ENCODE measurements around the gene RASGRF2. TPM values are rescaled to one million over a fixed set of nuclear protein-coding genes. Genes with fewer than 3 reads are reported as not detected.
"Not testable (repeated sequence)": the region's sequence is repeated elsewhere in the genome, so short reads cannot be mapped to it uniquely, and the experiment has no call there.

The RASGRF2 gene
- total and polyA plus RNA-seq, 2 of the 13 experiments (the other 11 are each of a cell fraction or from before 2014, with no cell fraction given): 23.6 to 29.0 TPM

- TF ChIP-seq YEATS2 (CRISPR knock-in tag; IDR thresholded peaks at IDR 0.05; ENCODE audit: borderline replicate concordance): no peak
- TF ChIP-seq, protein P1, sequence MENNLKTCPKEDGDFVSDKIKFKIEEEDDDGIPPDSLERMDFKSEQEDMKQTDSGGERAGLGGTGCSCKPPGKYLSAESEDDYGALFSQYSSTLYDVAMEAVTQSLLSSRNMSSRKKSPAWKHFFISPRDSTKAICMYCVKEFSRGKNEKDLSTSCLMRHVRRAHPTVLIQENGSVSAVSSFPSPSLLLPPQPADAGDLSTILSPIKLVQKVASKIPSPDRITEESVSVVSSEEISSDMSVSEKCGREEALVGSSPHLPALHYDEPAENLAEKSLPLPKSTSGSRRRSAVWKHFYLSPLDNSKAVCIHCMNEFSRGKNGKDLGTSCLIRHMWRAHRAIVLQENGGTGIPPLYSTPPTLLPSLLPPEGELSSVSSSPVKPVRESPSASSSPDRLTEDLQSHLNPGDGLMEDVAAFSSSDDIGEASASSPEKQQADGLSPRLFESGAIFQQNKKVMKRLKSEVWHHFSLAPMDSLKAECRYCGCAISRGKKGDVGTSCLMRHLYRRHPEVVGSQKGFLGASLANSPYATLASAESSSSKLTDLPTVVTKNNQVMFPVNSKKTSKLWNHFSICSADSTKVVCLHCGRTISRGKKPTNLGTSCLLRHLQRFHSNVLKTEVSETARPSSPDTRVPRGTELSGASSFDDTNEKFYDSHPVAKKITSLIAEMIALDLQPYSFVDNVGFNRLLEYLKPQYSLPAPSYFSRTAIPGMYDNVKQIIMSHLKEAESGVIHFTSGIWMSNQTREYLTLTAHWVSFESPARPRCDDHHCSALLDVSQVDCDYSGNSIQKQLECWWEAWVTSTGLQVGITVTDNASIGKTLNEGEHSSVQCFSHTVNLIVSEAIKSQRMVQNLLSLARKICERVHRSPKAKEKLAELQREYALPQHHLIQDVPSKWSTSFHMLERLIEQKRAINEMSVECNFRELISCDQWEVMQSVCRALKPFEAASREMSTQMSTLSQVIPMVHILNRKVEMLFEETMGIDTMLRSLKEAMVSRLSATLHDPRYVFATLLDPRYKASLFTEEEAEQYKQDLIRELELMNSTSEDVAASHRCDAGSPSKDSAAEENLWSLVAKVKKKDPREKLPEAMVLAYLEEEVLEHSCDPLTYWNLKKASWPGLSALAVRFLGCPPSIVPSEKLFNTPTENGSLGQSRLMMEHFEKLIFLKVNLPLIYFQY (CRISPR knock-in tag; IDR thresholded peaks at IDR 0.05; ENCODE audit: borderline replicate concordance): no peak
These were observed 296.6 kb downstream of the RASGRF2 start (continued) for GRCh38 chr5:81256766-81257165.

DNA sequence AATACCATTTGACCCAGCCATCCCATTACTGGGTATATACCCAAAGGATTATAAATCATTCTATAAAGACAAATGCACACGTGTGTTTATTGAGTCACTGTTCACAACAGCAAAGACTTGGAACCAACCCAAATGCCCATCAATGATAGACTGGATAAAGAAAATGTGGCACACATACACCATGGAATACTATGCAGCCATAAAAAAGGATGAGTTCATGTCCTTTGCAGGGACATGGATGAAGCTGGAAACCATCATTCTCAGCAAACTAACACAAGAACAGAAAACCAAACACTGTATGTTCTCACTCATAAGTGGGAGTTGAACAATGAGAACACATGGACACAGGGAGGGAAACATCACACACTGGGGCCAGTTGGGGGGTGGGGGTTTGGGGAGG lies 302.6 kb downstream of the RASGRF2 start:
- 94% methylated on average over 1 of the region's 1 CpG for WGBS (ENCODE audit: low lambda C conversion rate)
- CTCF ChIA-PET (ENCODE audit: low intra/inter-chr PET ratio, low total read pairs); H3K36me3 ChIP-seq (replicated peaks in 1 of 2; ENCODE audit: control insufficient read depth in 1 of 2, insufficient read depth in 2 of 2, low read length in 2 of 2): not testable (repeated sequence)

GRCh38 chr5:81265101-81265500 lies 304.9 kb downstream of the RASGRF2 start:
- in situ Hi-C loops (cut with HindIII; ENCODE audit: extremely low pct_ligation_motif_present, low pct_unique_long_range_greater_than_20kb) (no loop called here), intact Hi-C loops (cut with micrococcal nuclease; ENCODE audit: unreplicated experiment) (no loop called here)
- Histone ChIP-seq H3K4me2 (ENCODE audit: low read depth, low read length) (no peak overlapping the region), H3K4me3 (replicated peaks in 1 of 3; ENCODE audit: insufficient read depth in 1 of 3, low read depth in 2 of 3, low read length in 3 of 3) (no peak overlapping the region), H3K9me3 (ENCODE audit: low read length) (no peaks in the 10 kb centered on the region), H4K20me1 (ENCODE audit: insufficient read depth, low read length) (no peaks in the 10 kb centered on the region), H3K4me1 (ENCODE audit: insufficient read depth, low read length) (peaks cover 20% of the 10 kb centered on the region), H3K27me3 (ENCODE audit: control insufficient read depth in 1 of 2, insufficient read depth in 2 of 2, low read length in 2 of 2) (no peaks in the 10 kb centered on the region), H3K36me3 (replicated peaks in 1 of 2; ENCODE audit: control insufficient read depth in 1 of 2, insufficient read depth in 2 of 2, low read length in 2 of 2) (no peaks in the 10 kb centered on the region), H3K9ac (ENCODE audit: insufficient read depth, low read depth, low read length) (no peak overlapping the region), H2AFZ (ENCODE audit: low read length) (no peak overlapping the region), H3K27ac (ENCODE audit: extremely low read length, insufficient read depth, low read length) (no peak overlapping the region), H3K79me2 (ENCODE audit: insufficient read depth, low read length) (peaks cover 5% of the 10 kb centered on the region)
- ATAC-seq (no peak), FAIRE-seq (no peak), DNase-seq (ENCODE audit: low spot score) (no peak)
- TF ChIP-seq ASH2L (IDR thresholded peaks at IDR 0.05; ENCODE audit: insufficient read length, low read depth, low read length): no peak
- no peak for TF ChIP-seq EP300 (IDR thresholded peaks at IDR 0.05; ENCODE audit: low read depth in 2 of 2, low read length in 2 of 2)
- no peak for TF ChIP-seq EP300 (CRISPR knock-in tag; IDR thresholded peaks at IDR 0.05; ENCODE audit: borderline replicate concordance)
- no peak for TF ChIP-seq SAP130 (CRISPR knock-in tag; IDR thresholded peaks at IDR 0.05; ENCODE audit: low read depth)
- ChIA-PET CTCF (ENCODE audit: low intra/inter-chr PET ratio, low total read pairs) (no interaction called here), POLR2A (no interaction called here)
- no TSS peak for BruUV-seq (replicated peaks)

More for the DNA sequence above, 302.6 kb downstream of the RASGRF2 start:
- intact Hi-C loops (cut with micrococcal nuclease; ENCODE audit: unreplicated experiment); H4K20me1 ChIP-seq (ENCODE audit: insufficient read depth, low read length); H2AFZ ChIP-seq (ENCODE audit: low read length); POLR2A ChIA-PET; H3K4me1 ChIP-seq (ENCODE audit: insufficient read depth, low read length); DNase-seq (ENCODE audit: low spot score); BruUV-seq (replicated peaks); H3K4me3 ChIP-seq (replicated peaks in 1 of 3; ENCODE audit: insufficient read depth in 1 of 3, low read depth in 2 of 3, low read length in 3 of 3); H3K9me3 ChIP-seq (ENCODE audit: low read length); H3K27me3 ChIP-seq (ENCODE audit: control insufficient read depth in 1 of 2, insufficient read depth in 2 of 2, low read length in 2 of 2); FAIRE-seq; H3K9ac ChIP-seq (ENCODE audit: insufficient read depth, low read depth, low read length); ATAC-seq; in situ Hi-C loops (cut with HindIII; ENCODE audit: extremely low pct_ligation_motif_present, low pct_unique_long_range_greater_than_20kb); H3K27ac ChIP-seq (ENCODE audit: extremely low read length, insufficient read depth, low read length); H3K4me2 ChIP-seq (ENCODE audit: low read depth, low read length); H3K79me2 ChIP-seq (ENCODE audit: insufficient read depth, low read length): not testable (repeated sequence)

All from HepG2 (cell line).